ENCODE results near the gene PGAM2.

GRCh38 chr7:44083796-44084195, 18.4 kb upstream of the PGAM2 start:
- TF ChIP-seq CTCF (IDR thresholded peaks at IDR 0.05) (no peak), POLR2A (IDR thresholded peaks at IDR 0.05) (no peak)
